Measurements from ENCODE around the gene CKLF.

DNA sequence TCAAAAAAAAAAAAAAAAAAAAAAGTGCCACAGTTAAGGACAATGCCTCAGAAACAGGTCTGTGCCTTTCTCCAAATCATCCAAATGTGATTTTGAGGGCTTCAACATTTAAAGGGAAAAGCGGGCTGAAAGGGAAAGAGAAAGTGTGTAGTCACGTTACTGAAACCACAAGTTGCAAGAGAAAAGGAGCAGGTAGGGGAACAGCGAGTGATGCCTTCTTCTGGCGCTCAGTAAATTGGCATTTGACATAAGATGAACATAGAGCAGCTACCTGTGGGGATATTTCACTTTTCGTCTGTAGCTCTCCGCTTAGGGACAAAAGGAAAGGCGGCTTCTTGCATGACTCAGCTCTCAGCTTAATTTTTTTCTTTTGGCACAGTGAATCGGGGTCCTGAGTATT, 37.9 kb downstream of the CKLF start:
- TF ChIP-seq POLR2AphosphoS5 (IDR thresholded peaks at IDR 0.05) (no peak), POLR2A (IDR thresholded peaks at IDR 0.05) (no peak)
